HG03159 (cell line): ENCODE measurements around the gene NEU3.
"Not testable (repeated sequence)": the region's sequence is repeated elsewhere in the genome, so short reads cannot be mapped to it uniquely, and the experiment has no call there.

ENCODE experiments used
- ATAC-seq: cut with Tn5 transposase; IDR thresholded peaks from one replicate; pipeline ENCODE4 v1.9.1; 2021; ENCODE audit warnings: mild to moderate bottlenecking, moderate library complexity; ENCODE audit not compliant: unreplicated experiment

NEU3 gene

DNA sequence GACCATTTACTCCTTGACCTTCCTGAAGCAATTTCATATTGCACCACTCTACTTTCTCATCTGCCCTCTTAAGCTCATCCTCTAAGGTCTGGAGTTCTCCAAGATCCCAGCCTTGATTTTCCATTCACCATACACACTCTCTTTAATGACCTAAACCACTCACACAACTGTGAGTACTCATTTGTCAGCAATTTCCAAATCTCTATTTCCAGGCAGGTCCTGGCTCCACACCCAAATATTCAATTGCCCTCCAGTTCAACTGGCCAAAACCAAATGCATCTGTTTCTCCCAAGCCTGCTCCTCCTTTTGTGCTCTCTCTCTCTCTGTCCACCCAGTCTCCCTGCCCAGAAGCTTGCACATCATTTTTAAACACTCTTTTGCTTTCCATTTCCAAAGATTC lies 39.6 kb downstream of the NEU3 start:
- ATAC-seq = no peak

- no peak for ATAC-seq
These were observed 40.0 kb downstream of the NEU3 start for GRCh38 chr11:75028724-75029123.

DNA sequence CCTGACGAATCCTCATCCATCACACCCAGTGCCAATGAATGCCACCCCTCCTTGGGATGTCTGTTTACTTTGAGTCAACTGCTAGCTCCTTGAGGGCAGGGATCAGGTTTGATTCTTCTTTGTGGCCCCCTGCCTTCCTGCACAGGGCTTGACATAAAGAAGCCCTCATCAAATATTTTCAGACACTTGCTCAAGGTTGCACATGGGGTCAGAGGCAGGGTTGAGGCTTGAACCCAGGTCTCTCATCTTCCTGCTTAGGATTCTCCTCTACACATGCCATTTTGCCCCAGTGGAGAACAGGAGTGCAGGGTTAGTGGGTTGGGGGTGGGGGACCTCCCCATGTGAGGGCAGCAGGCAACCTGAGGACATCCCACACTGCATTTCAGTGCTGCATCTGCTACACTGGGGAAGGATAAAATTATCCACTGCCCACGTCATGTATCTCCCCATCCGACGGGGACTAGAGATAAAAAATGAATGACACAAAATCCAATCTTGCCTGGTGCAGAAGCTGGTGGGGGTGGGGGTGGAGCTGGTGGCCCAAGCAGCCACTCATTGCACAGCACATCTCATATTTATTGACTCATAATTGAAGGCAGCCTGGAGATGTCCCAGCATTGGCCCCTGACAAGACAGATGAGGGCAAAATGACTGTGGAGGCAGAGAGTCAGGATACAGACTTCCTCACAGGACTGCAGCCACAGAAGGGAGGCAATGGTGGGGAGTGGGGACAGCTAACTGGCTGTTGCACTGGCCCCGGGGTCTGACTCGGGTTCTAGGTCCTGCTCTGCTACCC lies 41.3 kb downstream of the NEU3 start:
- ATAC-seq = no peak

DNA sequence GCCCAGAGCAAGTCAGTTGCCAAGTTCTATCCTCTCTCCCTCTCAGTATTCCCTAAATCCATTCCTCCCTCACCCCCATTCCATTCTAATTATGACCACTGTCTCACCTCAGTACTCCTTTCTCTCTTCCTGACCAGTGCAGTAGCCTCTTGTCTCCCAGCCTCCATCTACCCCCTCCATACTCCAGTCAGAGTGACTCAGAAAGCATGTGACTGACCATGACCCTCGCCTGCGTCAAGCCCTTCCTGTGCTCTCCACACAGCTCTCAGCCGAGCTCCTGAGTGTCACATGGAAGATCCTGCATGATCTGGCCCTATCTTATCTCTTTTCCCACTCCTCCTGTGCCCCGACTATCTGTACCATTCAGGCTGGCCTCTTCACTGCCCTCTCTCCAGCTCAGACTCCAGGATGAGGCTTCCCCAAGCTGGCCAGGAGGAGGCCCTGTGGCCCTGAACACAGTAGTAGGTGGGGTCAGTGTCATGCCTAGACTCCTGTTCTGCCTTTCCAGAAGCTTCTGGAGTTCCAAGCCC lies 42.6 kb downstream of the NEU3 start:
- no peak for ATAC-seq

- ATAC-seq = no peak
These were observed 43.2 kb downstream of the NEU3 start for GRCh38 chr11:75031771-75032549.

- no peak for ATAC-seq
These were observed 43.8 kb downstream of the NEU3 start for GRCh38 chr11:75032550-75032935.

GRCh38 chr11:75033916-75034315 lies 45.2 kb downstream of the NEU3 start:
- ATAC-seq = no peak

DNA sequence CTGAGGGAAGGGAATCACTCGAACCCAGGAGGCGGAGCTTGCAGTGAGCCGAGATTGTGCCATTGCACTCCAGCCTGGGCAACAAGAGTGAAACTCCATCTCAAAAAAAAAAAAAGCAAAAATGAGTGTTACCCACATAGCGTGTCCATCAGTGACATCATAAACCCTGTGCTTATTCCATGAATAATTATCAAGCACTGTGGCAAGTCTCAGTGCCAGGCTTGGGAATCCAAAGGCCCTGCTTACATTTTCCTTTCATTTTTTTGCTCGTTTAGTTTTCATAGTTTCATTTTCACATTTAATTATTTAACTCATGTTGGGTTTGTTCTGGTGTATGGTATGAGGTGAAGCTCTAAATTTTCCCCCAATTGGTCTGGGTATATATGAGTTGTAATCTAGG lies 46.5 kb downstream of the NEU3 start:
- ATAC-seq = no peak

DNA sequence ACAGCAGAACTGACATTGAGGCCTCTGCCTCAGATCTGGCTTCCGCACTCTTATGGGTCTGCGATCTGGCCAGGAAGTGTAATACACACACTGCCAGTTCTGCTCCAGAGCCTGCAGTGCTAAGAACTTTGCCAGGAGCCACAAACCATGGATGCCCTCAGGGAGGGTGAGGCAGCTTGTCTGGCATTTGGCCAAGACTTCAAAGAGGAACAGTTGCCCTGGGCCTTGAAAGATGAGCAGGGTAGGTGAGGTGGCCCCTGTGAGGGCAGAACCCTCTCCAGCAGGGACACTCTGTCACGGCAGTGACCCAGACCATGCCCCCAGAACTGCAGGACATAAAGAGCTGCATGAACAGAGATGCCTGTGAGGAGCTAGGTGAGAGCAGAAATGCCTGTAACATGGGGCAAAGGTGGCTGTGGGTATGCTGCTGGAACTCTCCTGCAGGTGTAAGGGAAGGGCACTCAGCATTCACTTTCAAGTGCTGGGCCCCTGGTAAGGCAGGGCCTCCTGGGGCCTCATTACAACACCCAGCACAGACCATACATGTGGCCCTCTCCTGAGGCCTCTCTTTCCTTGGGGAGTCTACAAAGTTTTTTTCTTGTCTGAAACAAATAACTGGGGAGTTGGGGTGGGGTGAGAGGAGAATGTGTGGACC lies 47.3 kb downstream of the NEU3 start:
- ATAC-seq = no peak

DNA sequence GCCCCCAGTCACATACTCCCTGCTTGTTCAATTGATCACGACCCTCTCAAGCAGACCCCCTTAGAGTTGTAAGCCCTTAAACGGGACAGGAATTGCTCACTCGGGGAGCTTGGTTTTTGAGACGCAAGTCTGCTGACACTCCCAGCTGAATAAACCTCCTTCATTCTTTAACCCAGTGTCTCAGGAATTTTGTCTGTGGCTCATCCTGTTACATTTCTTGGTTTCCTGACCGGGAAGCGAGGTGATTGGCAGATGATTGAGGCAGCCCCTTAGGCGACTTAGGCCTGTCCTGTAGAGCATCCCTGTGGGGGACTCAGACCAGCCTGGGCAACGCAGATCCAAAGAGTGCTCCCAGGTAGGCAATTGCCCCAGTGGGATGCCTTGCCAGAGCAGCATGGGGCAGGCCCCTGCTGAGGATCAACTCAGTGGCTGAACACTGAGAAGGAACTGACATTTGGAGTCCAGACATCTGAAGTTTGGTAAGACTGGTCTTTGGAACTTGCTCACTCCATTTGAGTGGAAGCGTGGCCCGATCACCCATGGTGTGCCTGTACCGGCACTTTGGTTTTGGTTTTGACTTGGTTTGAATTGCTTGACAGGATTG lies 51.5 kb downstream of the NEU3 start:
- no peak for ATAC-seq

DNA sequence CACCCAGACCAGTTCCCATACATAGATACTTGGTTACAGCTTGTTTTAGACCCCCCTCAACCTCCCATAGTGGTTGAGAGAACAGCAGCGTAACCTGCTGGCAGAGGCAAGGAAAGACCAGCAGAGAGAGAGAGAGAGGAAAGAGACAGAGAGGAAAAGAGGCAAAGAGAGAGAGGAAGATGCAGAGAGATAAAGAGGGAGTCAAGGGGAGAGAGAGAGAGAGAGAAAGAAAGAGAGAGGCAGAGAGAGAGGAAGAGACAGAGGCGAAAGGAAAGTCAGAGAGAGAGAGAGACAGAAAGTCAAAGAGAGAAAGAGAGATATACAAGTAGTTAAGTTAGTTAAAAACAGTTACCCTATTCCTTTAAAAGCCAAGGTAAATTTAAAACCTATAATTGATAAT lies 52.5 kb downstream of the NEU3 start:
- no peak for ATAC-seq

GRCh38 chr11:75041821-75042220 lies 53.1 kb downstream of the NEU3 start:
- not testable (repeated sequence) for ATAC-seq

GRCh38 chr11:75044381-75045170 lies 55.8 kb downstream of the NEU3 start:
- not testable (repeated sequence) for ATAC-seq

- not testable (repeated sequence) for ATAC-seq
These were observed 57.9 kb downstream of the NEU3 start for GRCh38 chr11:75046668-75047067.

DNA sequence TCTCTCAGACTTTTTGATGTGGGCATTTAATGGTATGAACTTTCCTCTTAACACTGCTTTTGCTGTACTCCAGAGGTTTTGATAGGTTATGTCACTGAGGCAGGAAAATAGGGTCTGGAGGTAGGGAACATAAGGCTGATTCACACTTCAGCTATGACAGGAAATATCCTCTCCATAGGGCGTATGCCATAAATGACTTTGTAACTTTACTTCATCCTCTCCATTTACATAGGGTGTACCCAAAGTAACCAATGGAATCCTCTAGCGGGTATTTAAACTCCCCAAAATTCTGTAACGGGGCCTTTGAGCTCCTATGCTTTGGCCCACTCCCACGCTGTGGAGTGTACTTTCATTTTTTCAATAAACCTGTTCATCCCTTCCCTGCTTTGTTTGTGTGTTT lies 58.5 kb downstream of the NEU3 start:
- no peak for ATAC-seq

- ATAC-seq = not testable (repeated sequence)
These were observed 61.0 kb downstream of the NEU3 start for GRCh38 chr11:75049501-75050266.

DNA sequence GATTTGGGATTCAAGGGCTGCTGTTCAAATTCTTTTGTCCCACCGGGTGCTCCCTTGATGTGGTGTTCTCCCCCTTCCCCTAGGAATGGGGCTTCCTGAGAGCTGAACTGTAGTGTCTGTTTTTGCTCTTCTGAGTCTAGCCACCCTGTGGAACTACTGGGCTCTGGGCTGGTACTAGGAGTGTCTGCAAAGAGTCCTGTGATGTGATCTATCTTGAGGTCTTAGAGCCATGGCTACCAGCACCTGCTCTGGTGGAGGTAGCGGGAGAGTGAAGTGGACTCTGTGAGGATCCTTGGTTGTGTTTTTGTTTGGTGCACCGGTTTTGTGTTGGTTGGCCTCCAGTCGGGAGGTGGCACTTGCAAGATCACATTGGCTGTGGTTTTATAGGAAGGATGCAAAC lies 61.8 kb downstream of the NEU3 start:
- no peak for ATAC-seq

DNA sequence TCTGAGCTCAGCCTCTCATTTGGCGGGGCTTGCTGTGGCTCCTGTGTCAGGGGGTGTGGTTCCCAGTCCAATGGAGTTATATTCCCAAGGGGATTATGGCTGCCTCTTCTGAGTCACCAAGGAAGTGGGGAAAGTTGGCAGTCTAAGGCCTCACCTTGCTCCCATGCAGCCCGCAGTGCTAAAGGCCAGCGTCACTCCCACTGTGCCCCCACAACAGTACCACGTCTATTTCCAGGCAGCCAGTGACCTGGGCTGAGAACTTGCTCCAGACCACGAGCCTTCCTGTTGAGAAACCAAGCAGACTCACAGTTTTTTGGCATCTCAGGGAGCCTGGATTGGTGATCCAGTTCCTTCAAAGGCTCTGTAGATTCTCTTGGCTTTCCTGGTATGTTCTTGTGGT lies 62.3 kb downstream of the NEU3 start:
- ATAC-seq = no peak

DNA sequence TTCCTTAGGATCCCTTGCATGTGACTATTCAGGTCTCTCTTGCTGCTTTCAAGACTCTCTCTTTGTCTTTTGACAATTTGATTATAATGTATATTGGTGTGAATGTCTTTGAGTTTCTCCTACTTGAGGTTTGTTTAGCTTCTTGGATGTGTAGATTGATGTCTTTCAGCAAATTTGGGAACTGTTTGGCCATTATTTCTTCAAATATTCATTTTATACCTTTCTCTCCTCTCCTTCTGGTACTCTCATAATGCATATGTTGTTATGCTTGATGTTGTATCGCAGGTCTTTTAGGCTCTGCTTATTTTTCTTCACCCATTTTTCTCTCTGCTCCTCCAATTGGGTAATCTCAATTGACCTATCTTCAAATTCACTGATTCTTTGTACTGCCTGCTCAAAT lies 63.7 kb downstream of the NEU3 start:
- no peak for ATAC-seq

DNA sequence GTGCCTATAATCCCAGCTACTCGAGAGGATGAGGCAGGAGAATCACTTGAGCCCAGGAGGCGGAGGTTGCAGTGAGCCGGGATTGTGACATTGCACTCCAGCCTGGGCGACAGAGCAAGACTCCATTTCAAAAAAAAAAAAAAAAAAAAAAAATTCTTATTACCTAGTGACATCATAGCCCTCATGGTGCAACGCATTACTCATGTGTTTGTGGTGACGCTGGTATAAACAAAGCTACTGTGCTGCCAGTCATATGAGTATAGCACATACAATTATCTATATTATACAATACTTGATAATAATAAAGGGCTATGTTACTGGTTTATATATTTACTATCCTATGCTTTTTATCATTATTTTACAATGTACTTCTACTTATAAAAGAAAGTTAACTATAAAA lies 66.8 kb downstream of the NEU3 start:
- no peak for ATAC-seq
